Uterus (tissue), 4 donors: ENCODE measurements around the gene LYRM7. TPM values are rescaled to one million over a fixed set of nuclear protein-coding genes. Genes with fewer than 3 reads are reported as not detected.

Source experiments
- DNase-seq, 2 donors: peaks; one replicate each; pipeline ENCODE4 v3.0.0-alpha.2; 2019 to 2020
- H3K27ac ChIP-seq, 2 donors: fragments of 200-600 bp; sonication (generic); 1 replicate in 1 of 2; 2 replicates in 1 of 2; pipeline ENCODE4 v1.5.1; 2016 to 2018
- H3K27me3 ChIP-seq, 2 donors: fragments of 200-600 bp; sonication (generic); one replicate each; pipeline ENCODE4 v1.5.1; 2018 to 2019; ENCODE audit warnings: control low read depth in 1 of 2
- H3K36me3 ChIP-seq, 2 donors: fragments of 200-600 bp; sonication (generic); one replicate each; pipeline ENCODE4 v1.5.1; 2019; ENCODE audit warnings: control low read depth in 1 of 2
- H3K4me1 ChIP-seq, 2 donors: fragments of 200-600 bp; sonication (generic); one replicate each; pipeline ENCODE4 v1.5.1; 2018 to 2019; ENCODE audit warnings: control low read depth in 1 of 2
- H3K4me3 ChIP-seq, 2 donors: fragments of 200-600 bp; sonication (generic); 1 replicate in 1 of 2; 2 replicates in 1 of 2; pipeline ENCODE4 v1.5.1; 2018 to 2019; ENCODE audit warnings: mild to moderate bottlenecking in 1 of 2
- H3K9me3 ChIP-seq, 2 donors: fragments of 200-600 bp; sonication (generic); one replicate each; pipeline ENCODE4 v1.5.1; 2019; ENCODE audit warnings: control low read depth in 1 of 2
- CTCF ChIP-seq, 4 experiments: fragments of 200-600 bp in 2 of 4; fragments of 450-650 bp in 2 of 4; sonication (generic) in 2 of 4; IDR thresholded peaks; one replicate each; pipeline ENCODE4 v1.5.1; 2016 to 2019; ENCODE audit warnings: antibody characterized with exemption in 4 of 4, mild to moderate bottlenecking in 2 of 4, moderate library complexity in 1 of 4
- POLR2A ChIP-seq, 2 donors: fragments of 450-650 bp; IDR thresholded peaks; one replicate each; pipeline ENCODE4 v1.6.1; 2016; ENCODE audit warnings: antibody characterized with exemption in 2 of 2, mild to moderate bottlenecking in 1 of 2, moderate library complexity in 1 of 2
- intact Hi-C: fragments of 100-400 bp; cut with DNase I; formaldehyde crosslinking; loops from one replicate; pipeline ENCODE4 v1.15.1; 2023; ENCODE audit warnings: low total_unique reads
- total RNA-seq, 4 donors: library from RNA; depleted of rRNA in 3 of 4; stranded (reverse); fragments of >200 nt in 3 of 4; gene quantifications; one replicate each; pipeline versions ENCODE4 v1.1.0 to v1.2.4, GENCODE V29; 2014 to 2023
- donor health status: DM: yes; HTN: yes; CAD: no.

The LYRM7 gene
- total RNA-seq, 4 donors from 2014 or later: 4.1 to 22.6 (median 7.9) TPM

- intact Hi-C loops: no loop called here
- no peaks in the 10 kb centered on the region for H3K4me1 ChIP-seq
These were observed 14.4 kb upstream of the LYRM7 start for GRCh38 chr5:131156385-131156784.

DNA sequence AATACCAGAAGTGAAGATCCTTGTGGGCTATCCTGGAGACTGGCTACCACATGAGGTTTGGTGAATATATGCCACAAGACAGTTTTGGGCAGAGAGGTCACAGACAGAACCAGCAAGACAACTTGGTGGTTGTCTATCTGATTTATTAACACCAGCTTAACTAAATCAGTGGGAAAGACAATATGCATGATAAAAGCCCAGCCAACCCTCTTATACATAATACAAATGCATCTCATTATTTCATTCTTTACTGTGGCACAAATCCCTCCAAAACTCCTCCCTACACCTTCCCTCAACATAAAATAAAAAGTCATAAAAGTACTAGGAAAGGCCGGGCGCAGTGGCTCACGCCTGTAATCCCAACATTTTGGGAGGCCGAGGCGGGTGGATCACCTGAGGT lies 13.8 kb upstream of the LYRM7 start:
- H3K4me1 ChIP-seq: no peaks in the 10 kb centered on the region
- H3K27ac ChIP-seq: no peak overlapping the region
- TF ChIP-seq POLR2A (IDR thresholded peaks at IDR 0.05) (no peak), CTCF (IDR thresholded peaks at IDR 0.05) (no peak)

More at GRCh38 chr5:131156385-131156784, 14.4 kb upstream of the LYRM7 start:
- TF ChIP-seq POLR2A (IDR thresholded peaks at IDR 0.05): no peak
- no peak for TF ChIP-seq CTCF (IDR thresholded peaks at IDR 0.05)
- no peak overlapping the region for H3K27ac ChIP-seq
- no peak overlapping the region for H3K4me3 ChIP-seq
- no peak for DNase-seq
- no peaks in the 10 kb centered on the region for H3K36me3 ChIP-seq
- no peaks in the 10 kb centered on the region for H3K27me3 ChIP-seq
- no peaks in the 10 kb centered on the region for H3K9me3 ChIP-seq

DNA sequence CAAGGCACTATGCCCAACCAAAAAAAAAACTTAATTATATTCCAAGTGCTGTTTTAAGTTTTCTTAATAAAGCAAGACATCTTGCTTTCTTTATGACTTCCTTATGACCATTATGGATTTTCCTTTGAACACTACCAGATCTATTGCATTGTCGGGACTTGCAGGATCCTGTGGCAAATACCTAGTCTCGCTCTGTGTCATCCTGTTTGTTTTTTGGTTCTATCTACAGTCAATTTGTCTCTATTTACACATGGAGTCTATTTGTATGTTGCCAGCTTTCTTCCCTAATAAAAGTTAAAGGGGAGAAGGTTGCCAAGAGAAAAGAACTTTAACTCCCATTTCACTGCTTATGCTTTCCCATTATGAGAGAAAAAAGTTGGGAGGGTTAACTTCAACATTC lies 10.6 kb upstream of the LYRM7 start:
- no peaks in the 10 kb centered on the region for H3K9me3 ChIP-seq
- H3K27ac ChIP-seq: no peak overlapping the region
- H3K4me3 ChIP-seq: no peak overlapping the region
- no peaks in the 10 kb centered on the region for H3K36me3 ChIP-seq
- no peaks in the 10 kb centered on the region for H3K27me3 ChIP-seq
- no peak for DNase-seq
- TF ChIP-seq CTCF (IDR thresholded peaks at IDR 0.05) (no peak), POLR2A (IDR thresholded peaks at IDR 0.05) (no peak)
- H3K4me1 ChIP-seq: no peaks in the 10 kb centered on the region
- intact Hi-C loops: loop anchor here (10.0 kb wide), 2 partner anchors 255 to 1065 kb away; partner anchors contain the start of gene P4HA2

More for the DNA sequence above, 13.8 kb upstream of the LYRM7 start:
- no peak for DNase-seq
- Histone ChIP-seq H3K27me3 (no peaks in the 10 kb centered on the region), H3K4me3 (no peak overlapping the region), H3K9me3 (no peaks in the 10 kb centered on the region), H3K36me3 (no peaks in the 10 kb centered on the region)
- intact Hi-C loops: no loop called here

GRCh38 chr5:131163276-131164119 lies 7.2 kb upstream of the LYRM7 start:
- H3K9me3 ChIP-seq: no peaks in the 10 kb centered on the region
- H3K36me3 ChIP-seq: no peaks in the 10 kb centered on the region
- H3K27ac ChIP-seq: peak overlapping the region; percentile 91 to 95
- no peaks in the 10 kb centered on the region for H3K4me1 ChIP-seq
- intact Hi-C loops: loop anchor here (10.0 kb wide), 2 partner anchors 251 to 1061 kb away; partner anchors contain the start of gene P4HA2
- no peaks in the 10 kb centered on the region for H3K27me3 ChIP-seq
- no peak for DNase-seq
- TF ChIP-seq POLR2A (IDR thresholded peaks at IDR 0.05) (no peak), CTCF (IDR thresholded peaks at IDR 0.05) (no peak)
- H3K4me3 ChIP-seq: peak overlapping the region in 1 of 2 donors; percentile 73
